ENCODE measurements around the gene JPH3. TPM values are rescaled to one million over a fixed set of nuclear protein-coding genes. Genes with fewer than 3 reads are reported as not detected.

The JPH3 gene
- total and polyA plus RNA-seq, 10 of the 15 experiments (the other 5 are each of a cell fraction or from before 2014, with no cell fraction given): 0.05 TPM; not detected in 9

DNA sequence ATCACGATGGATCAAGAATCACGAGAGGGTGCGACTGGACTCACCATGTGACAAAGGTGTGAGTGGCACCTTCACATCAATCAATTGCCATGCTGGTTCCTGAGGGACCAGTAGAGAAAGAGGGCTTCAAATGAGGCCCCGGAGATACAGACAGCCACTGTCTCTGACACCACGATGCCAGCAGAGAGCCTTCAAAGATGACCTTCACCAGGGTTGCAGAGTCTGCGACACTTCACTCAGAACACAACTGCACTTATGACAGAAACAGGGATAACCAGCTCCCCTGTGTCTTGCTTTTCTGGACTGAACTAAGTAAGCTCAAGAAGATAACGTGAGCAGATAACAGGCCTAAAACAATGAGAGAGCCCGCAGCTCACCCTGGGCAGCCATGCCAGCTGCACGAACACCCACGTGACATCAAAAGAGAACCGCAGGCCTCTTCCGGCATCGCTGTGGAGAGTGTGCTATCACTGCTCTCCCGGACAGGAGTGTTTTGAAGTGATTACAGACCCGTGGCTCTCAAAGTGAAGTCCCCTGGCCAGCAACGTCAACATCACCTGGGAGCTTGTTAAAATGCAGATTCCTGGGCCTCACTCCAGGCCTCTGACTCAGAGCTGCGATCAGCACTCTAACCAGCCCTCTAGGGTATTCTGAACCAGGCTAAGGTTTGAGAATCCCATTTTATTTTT is 127.1 kb downstream of the JPH3 start:
- Histone ChIP-seq H3K36me3 (ENCODE audit: control insufficient read depth in 2 of 2, insufficient read depth in 2 of 2, low read length in 1 of 2) (peaks cover 13 to 17% of the 10 kb centered on the region in 2 experiments), H3K27me3 (replicated peaks in 1 of 2; ENCODE audit: control insufficient read depth in 2 of 2, insufficient read depth in 2 of 2, low read length in 1 of 2) (no peaks in the 10 kb centered on the region), H2AFZ (ENCODE audit: control insufficient read depth, low read depth, low read length) (no peak overlapping the region), H3K4me1 (ENCODE audit: control insufficient read depth, insufficient read depth, low read length) (peaks cover 11% of the 10 kb centered on the region), H3K27ac (ENCODE audit: control insufficient read depth, insufficient read depth) (no peak overlapping the region), H3K9me3 (replicated peaks; ENCODE audit: control insufficient read depth, insufficient read depth, low read length) (no peaks in the 10 kb centered on the region), H4K20me1 (ENCODE audit: control insufficient read depth, insufficient read depth) (no peaks in the 10 kb centered on the region), H3K9ac (ENCODE audit: control insufficient read depth, insufficient read depth, low read length) (no peak overlapping the region), H3K4me2 (ENCODE audit: control insufficient read depth, insufficient read depth) (no peak overlapping the region), H3K79me2 (ENCODE audit: control insufficient read depth, insufficient read depth, low read length) (no peaks in the 10 kb centered on the region), H3K4me3 (no peak overlapping the region)
- intact Hi-C loops (cut with micrococcal nuclease; ENCODE audit: unreplicated experiment) (no loop called here), in situ Hi-C loops (cut with MboI) (no loop called here)
- FAIRE-seq (no peak), ATAC-seq (no peak), DNase-seq (ENCODE audit: low read depth, low spot score) (no peak)
- ChIA-PET SMC1A (ENCODE audit: uncharacterized antibody, unreplicated experiment) (no interaction called here), CTCF (no interaction called here), POLR2A (no interaction called here), RAD21 (ENCODE audit: unreplicated experiment) (no interaction called here)
- no TSS peak for BruUV-seq (replicated peaks)
- 20% methylated on average over 17 of the region's 17 CpGs for whole genome bisulfite sequencing (ENCODE audit: insufficient coverage, insufficient replicate concordance, low lambda C conversion rate, missing lambda C conversion rate)
- TF ChIP-seq TCF12 (IDR thresholded peaks at IDR 0.05; ENCODE audit: low read depth, low read length) (no peak), POU2F2 (IDR thresholded peaks at IDR 0.05; ENCODE audit: borderline replicate concordance, low read depth, low read length) (no peak), DPF2 (IDR thresholded peaks at IDR 0.05) (no peak), CREB1 (IDR thresholded peaks at IDR 0.05; ENCODE audit: low read depth) (no peak), ETV6 (conservative IDR thresholded peaks at IDR 0.05 in 1 of 2, IDR thresholded peaks at IDR 0.05 in 1 of 2; ENCODE audit: borderline replicate concordance in 1 of 2, low read depth in 1 of 2) (no peak), ZNF207 (IDR thresholded peaks at IDR 0.05; ENCODE audit: borderline replicate concordance) (no peak), SREBF2 (IDR thresholded peaks at IDR 0.05; ENCODE audit: low read length) (no peak), CHD1 (IDR thresholded peaks at IDR 0.05; ENCODE audit: low read depth, low read length) (no peak), ZNF622 (IDR thresholded peaks at IDR 0.05) (no peak), KDM1A (IDR thresholded peaks at IDR 0.05; ENCODE audit: borderline replicate concordance) (no peak)
- TF ChIP-seq, protein P1, sequence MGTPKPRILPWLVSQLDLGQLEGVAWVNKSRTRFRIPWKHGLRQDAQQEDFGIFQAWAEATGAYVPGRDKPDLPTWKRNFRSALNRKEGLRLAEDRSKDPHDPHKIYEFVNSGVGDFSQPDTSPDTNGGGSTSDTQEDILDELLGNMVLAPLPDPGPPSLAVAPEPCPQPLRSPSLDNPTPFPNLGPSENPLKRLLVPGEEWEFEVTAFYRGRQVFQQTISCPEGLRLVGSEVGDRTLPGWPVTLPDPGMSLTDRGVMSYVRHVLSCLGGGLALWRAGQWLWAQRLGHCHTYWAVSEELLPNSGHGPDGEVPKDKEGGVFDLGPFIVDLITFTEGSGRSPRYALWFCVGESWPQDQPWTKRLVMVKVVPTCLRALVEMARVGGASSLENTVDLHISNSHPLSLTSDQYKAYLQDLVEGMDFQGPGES (IDR thresholded peaks at IDR 0.05): no peak
- TF ChIP-seq, protein P2, sequence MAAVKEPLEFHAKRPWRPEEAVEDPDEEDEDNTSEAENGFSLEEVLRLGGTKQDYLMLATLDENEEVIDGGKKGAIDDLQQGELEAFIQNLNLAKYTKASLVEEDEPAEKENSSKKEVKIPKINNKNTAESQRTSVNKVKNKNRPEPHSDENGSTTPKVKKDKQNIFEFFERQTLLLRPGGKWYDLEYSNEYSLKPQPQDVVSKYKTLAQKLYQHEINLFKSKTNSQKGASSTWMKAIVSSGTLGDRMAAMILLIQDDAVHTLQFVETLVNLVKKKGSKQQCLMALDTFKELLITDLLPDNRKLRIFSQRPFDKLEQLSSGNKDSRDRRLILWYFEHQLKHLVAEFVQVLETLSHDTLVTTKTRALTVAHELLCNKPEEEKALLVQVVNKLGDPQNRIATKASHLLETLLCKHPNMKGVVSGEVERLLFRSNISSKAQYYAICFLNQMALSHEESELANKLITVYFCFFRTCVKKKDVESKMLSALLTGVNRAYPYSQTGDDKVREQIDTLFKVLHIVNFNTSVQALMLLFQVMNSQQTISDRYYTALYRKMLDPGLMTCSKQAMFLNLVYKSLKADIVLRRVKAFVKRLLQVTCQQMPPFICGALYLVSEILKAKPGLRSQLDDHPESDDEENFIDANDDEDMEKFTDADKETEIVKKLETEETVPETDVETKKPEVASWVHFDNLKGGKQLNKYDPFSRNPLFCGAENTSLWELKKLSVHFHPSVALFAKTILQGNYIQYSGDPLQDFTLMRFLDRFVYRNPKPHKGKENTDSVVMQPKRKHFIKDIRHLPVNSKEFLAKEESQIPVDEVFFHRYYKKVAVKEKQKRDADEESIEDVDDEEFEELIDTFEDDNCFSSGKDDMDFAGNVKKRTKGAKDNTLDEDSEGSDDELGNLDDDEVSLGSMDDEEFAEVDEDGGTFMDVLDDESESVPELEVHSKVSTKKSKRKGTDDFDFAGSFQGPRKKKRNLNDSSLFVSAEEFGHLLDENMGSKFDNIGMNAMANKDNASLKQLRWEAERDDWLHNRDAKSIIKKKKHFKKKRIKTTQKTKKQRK (IDR thresholded peaks at IDR 0.05; ENCODE audit: low read depth, low read length): no peak
- TF ChIP-seq, protein P3, sequence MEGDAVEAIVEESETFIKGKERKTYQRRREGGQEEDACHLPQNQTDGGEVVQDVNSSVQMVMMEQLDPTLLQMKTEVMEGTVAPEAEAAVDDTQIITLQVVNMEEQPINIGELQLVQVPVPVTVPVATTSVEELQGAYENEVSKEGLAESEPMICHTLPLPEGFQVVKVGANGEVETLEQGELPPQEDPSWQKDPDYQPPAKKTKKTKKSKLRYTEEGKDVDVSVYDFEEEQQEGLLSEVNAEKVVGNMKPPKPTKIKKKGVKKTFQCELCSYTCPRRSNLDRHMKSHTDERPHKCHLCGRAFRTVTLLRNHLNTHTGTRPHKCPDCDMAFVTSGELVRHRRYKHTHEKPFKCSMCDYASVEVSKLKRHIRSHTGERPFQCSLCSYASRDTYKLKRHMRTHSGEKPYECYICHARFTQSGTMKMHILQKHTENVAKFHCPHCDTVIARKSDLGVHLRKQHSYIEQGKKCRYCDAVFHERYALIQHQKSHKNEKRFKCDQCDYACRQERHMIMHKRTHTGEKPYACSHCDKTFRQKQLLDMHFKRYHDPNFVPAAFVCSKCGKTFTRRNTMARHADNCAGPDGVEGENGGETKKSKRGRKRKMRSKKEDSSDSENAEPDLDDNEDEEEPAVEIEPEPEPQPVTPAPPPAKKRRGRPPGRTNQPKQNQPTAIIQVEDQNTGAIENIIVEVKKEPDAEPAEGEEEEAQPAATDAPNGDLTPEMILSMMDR (IDR thresholded peaks at IDR 0.05 in 2 of 3, conservative IDR thresholded peaks at IDR 0.05 in 1 of 3; ENCODE audit: control insufficient read depth in 2 of 3, extremely low read depth in 1 of 3, insufficient read depth in 1 of 3, low read depth in 3 of 3, low read length in 3 of 3): no peak
- TF ChIP-seq, protein P4, sequence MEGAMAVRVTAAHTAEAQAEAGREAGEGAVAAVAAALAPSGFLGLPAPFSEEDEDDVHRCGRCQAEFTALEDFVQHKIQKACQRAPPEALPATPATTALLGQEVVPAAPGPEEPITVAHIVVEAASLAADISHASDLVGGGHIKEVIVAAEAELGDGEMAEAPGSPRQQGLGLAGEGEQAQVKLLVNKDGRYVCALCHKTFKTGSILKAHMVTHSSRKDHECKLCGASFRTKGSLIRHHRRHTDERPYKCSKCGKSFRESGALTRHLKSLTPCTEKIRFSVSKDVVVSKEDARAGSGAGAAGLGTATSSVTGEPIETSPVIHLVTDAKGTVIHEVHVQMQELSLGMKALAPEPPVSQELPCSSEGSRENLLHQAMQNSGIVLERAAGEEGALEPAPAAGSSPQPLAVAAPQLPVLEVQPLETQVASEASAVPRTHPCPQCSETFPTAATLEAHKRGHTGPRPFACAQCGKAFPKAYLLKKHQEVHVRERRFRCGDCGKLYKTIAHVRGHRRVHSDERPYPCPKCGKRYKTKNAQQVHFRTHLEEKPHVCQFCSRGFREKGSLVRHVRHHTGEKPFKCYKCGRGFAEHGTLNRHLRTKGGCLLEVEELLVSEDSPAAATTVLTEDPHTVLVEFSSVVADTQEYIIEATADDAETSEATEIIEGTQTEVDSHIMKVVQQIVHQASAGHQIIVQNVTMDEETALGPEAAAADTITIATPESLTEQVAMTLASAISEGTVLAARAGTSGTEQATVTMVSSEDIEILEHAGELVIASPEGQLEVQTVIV (IDR thresholded peaks at IDR 0.05; ENCODE audit: borderline replicate concordance, partially characterized antibody): no peak

Data from GM12878 (cell line).